H1 (cell line): ENCODE results near the gene KLF5. TPM values are rescaled to one million over a fixed set of nuclear protein-coding genes. Genes with fewer than 3 reads are reported as not detected.

Experiments used
- CTCF ChIA-PET: fragments of 300-600 bp; sonication (Branson Sonifier 250); formaldehyde crosslinking; loops from one replicate; lab custom pipeline; 2021; ENCODE audit not compliant: partially characterized antibody; lab: Charles Lee
- POLR2A ChIA-PET: fragments of 300-600 bp; sonication (Branson Sonifier 250); formaldehyde crosslinking; loops from one replicate; lab custom pipeline; 2021; ENCODE audit warnings: inconsistent platforms; ENCODE audit not compliant: partially characterized antibody; lab: Charles Lee
- DNase-seq, 2 experiments: peaks; one replicate each; pipeline versions ENCODE4 v3.0.0 to v3.0.0-alpha.2; 2010 to 2022; ENCODE audit warnings: low spot score in 2 of 2, low read depth in 1 of 2, mixed read lengths in 1 of 2
- FAIRE-seq: peaks from 2 replicates; lab custom pipeline; 2011; peaks lifted over from hg19 to GRCh38; lab: Jason Lieb, UNC
- H2AFZ ChIP-seq: 2 replicates; pipeline ENCODE4 v1.8.1; 2012; ENCODE audit warnings: low read length, inconsistent platforms
- H2AK5ac ChIP-seq: 2 replicates; pipeline ENCODE4 v1.6.1; 2013; ENCODE audit warnings: low read depth, low read length
- H2BK120ac ChIP-seq: replicated peaks from 2 replicates; pipeline ENCODE3; 2013; ENCODE audit warnings: low read depth, low read length, inconsistent platforms
- H2BK12ac ChIP-seq: 2 replicates; pipeline ENCODE4 v1.6.1; 2013; ENCODE audit warnings: low read depth, low read length
- H2BK15ac ChIP-seq: 2 replicates; pipeline ENCODE4 v1.6.1; 2013; ENCODE audit warnings: low read length
- H2BK20ac ChIP-seq: 2 replicates; pipeline ENCODE4 v1.6.1; 2013; ENCODE audit warnings: low read length
- H2BK5ac ChIP-seq: 2 replicates; pipeline ENCODE4 v1.6.1; 2013; ENCODE audit warnings: low read depth, low read length
- H3K14ac ChIP-seq: 2 replicates; pipeline ENCODE4 v1.6.1; 2013; ENCODE audit warnings: inconsistent platforms; ENCODE audit not compliant: insufficient read length
- H3K18ac ChIP-seq: 2 replicates; pipeline ENCODE4 v1.6.1; 2013; ENCODE audit warnings: low read length; ENCODE audit errors: extremely low read depth
- H3K23ac ChIP-seq: 2 replicates; pipeline ENCODE4 v1.6.1; 2013; ENCODE audit warnings: inconsistent platforms; ENCODE audit not compliant: insufficient read length
- H3K23me2 ChIP-seq: 2 replicates; pipeline ENCODE4 v1.6.1; 2013; ENCODE audit warnings: low read depth, low read length
- H3K27ac ChIP-seq: 2 replicates; pipeline ENCODE4 v1.6.1; 2011; ENCODE audit warnings: low read depth, low read length, inconsistent platforms
- H3K27me3 ChIP-seq, 4 experiments: replicated peaks in 1 of 4; 1 replicate in 1 of 4; 2 replicates in 3 of 4; pipeline versions ENCODE4 v1.6.1 to v1.8.1; 2011 to 2013; ENCODE audit warnings: low read length in 3 of 4, mild to moderate bottlenecking in 3 of 4, inconsistent platforms in 2 of 4, mixed read lengths in 2 of 4, moderate library complexity in 1 of 4; ENCODE audit not compliant: control insufficient read depth in 3 of 4, insufficient read depth in 3 of 4; ENCODE audit errors: extremely low read depth in 1 of 4
- H3K36me3 ChIP-seq, 4 experiments: 2 replicates each; pipeline versions ENCODE4 v1.6.1 to v1.8.1; 2011 to 2013; ENCODE audit warnings: mild to moderate bottlenecking in 4 of 4, low read length in 3 of 4, moderate library complexity in 2 of 4, control low read depth in 1 of 4, inconsistent platforms in 1 of 4; ENCODE audit not compliant: insufficient read depth in 4 of 4, control insufficient read depth in 2 of 4
- H3K4ac ChIP-seq: replicated peaks from 2 replicates; pipeline ENCODE3; 2013; ENCODE audit warnings: low read length, low read depth, mixed read lengths, inconsistent platforms; ENCODE audit not compliant: insufficient read length
- H3K4me1 ChIP-seq, 4 experiments: replicated peaks in 1 of 4; 1 replicate in 1 of 4; 2 replicates in 3 of 4; pipeline versions ENCODE4 v1.6.1 to v1.8.1; 2011 to 2013; ENCODE audit warnings: low read length in 3 of 4, inconsistent platforms in 2 of 4, mixed read lengths in 1 of 4; ENCODE audit not compliant: insufficient read depth in 4 of 4, control insufficient read depth in 3 of 4
- H3K4me2 ChIP-seq, 2 experiments: 2 replicates each; pipeline versions ENCODE4 v1.6.1 to v1.8.1; 2011 to 2013; ENCODE audit warnings: low read depth in 2 of 2, low read length in 2 of 2, control low read depth in 1 of 2, inconsistent platforms in 1 of 2, mild to moderate bottlenecking in 1 of 2; ENCODE audit not compliant: insufficient read depth in 1 of 2
- H3K4me3 ChIP-seq, 4 experiments: fragments of 200-600, 300-600 bp in 1 of 4; sonication (generic), shearing (Covaris generic), sonication (Bioruptor Twin) in 1 of 4; 2 replicates each; pipeline versions ENCODE4 v1.5.1 to v1.8.1; 2011 to 2016; ENCODE audit warnings: low read length in 4 of 4, low read depth in 3 of 4, control low read depth in 2 of 4, inconsistent platforms in 2 of 4, mild to moderate bottlenecking in 2 of 4, mixed read lengths in 1 of 4, moderate library complexity in 1 of 4; ENCODE audit not compliant: insufficient read depth in 2 of 4; ENCODE audit errors: extremely low read depth in 1 of 4
- H3K56ac ChIP-seq: replicated peaks from 2 replicates; pipeline ENCODE3; 2013; ENCODE audit warnings: low read depth, mild to moderate bottlenecking, mixed read lengths, low read length, inconsistent platforms; ENCODE audit not compliant: insufficient read length
- H3K79me1 ChIP-seq: 2 replicates; pipeline ENCODE4 v1.6.1; 2013; ENCODE audit warnings: low read depth, low read length, control low read depth
- H3K79me2 ChIP-seq, 2 experiments: 2 replicates each; pipeline versions ENCODE4 v1.6.1 to v1.8.1; 2012 to 2013; ENCODE audit warnings: low read length in 2 of 2, mild to moderate bottlenecking in 2 of 2, inconsistent platforms in 1 of 2; ENCODE audit not compliant: insufficient read depth in 2 of 2, control insufficient read depth in 1 of 2
- H3K9ac ChIP-seq, 4 experiments: replicated peaks in 1 of 4; 1 replicate in 1 of 4; 2 replicates in 3 of 4; pipeline versions ENCODE4 v1.6.1 to v1.8.1; 2011 to 2013; ENCODE audit warnings: low read depth in 3 of 4, low read length in 3 of 4, control low read depth in 2 of 4, mild to moderate bottlenecking in 2 of 4, moderate library complexity in 2 of 4, inconsistent platforms in 1 of 4; ENCODE audit errors: extremely low read depth in 1 of 4
- H3K9me3 ChIP-seq, 2 experiments: 2 replicates each; pipeline versions ENCODE4 v1.6.1 to v1.8.1; 2012 to 2013; ENCODE audit warnings: mild to moderate bottlenecking in 2 of 2, moderate library complexity in 2 of 2, control low read depth in 1 of 2, inconsistent platforms in 1 of 2, low read depth in 1 of 2, low read length in 1 of 2, mixed read lengths in 1 of 2; ENCODE audit not compliant: insufficient read depth in 2 of 2
- H4K20me1 ChIP-seq, 2 experiments: replicated peaks in 1 of 2; 2 replicates each; pipeline versions ENCODE3 to v1.8.1; 2011 to 2013; ENCODE audit warnings: inconsistent platforms in 2 of 2, low read length in 2 of 2, mild to moderate bottlenecking in 1 of 2; ENCODE audit not compliant: insufficient read depth in 2 of 2, control insufficient read depth in 1 of 2
- H4K5ac ChIP-seq: 2 replicates; pipeline ENCODE4 v1.6.1; 2013; ENCODE audit warnings: low read length, low read depth, mixed read lengths, inconsistent platforms; ENCODE audit not compliant: insufficient read length
- H4K8ac ChIP-seq: 2 replicates; pipeline ENCODE4 v1.8.0; 2013; ENCODE audit warnings: mild to moderate bottlenecking, moderate library complexity, low read length, inconsistent platforms; ENCODE audit not compliant: insufficient read depth; ENCODE audit errors: extremely low read depth
- H4K91ac ChIP-seq: replicated peaks from 2 replicates; pipeline ENCODE3; 2013; ENCODE audit warnings: low read length, mixed read lengths, inconsistent platforms; ENCODE audit not compliant: insufficient read length
- ASH2L ChIP-seq: fragments of 200-600, 300-600 bp; sonication (generic); IDR thresholded peaks from one replicate; pipeline ENCODE4 v1.7.1; 2017; ENCODE audit warnings: low read length
- CEBPB ChIP-seq: IDR thresholded peaks from 2 replicates; pipeline ENCODE4 v1.6.1; 2012; ENCODE audit warnings: low read depth, low read length
- FOSL1 ChIP-seq: IDR thresholded peaks from 2 replicates; pipeline ENCODE4 v1.6.1; 2011; ENCODE audit warnings: mild to moderate bottlenecking, low read depth, low read length, moderate library complexity; ENCODE audit not compliant: insufficient read depth
- HDAC2 ChIP-seq, 2 experiments: fragments of 300-600 bp in 1 of 2; sonication (generic) in 1 of 2; IDR thresholded peaks; 2 replicates each; pipeline ENCODE4 v1.6.1; 2011 to 2012; ENCODE audit warnings: low read depth in 2 of 2, low read length in 2 of 2, mild to moderate bottlenecking in 2 of 2, moderate library complexity in 2 of 2, borderline replicate concordance in 1 of 2, inconsistent platforms in 1 of 2
- JUN ChIP-seq: IDR thresholded peaks from 2 replicates; pipeline ENCODE4 v1.6.1; 2011; ENCODE audit warnings: low read depth, mild to moderate bottlenecking, improper control_type of control experiment, low read length
- MAFK ChIP-seq: IDR thresholded peaks from 2 replicates; pipeline ENCODE4 v1.6.1; 2012; ENCODE audit warnings: low read depth, mild to moderate bottlenecking, improper control_type of control experiment, low read length
- RBBP5 ChIP-seq: IDR thresholded peaks from 2 replicates; pipeline ENCODE4 v1.7.1; 2012; ENCODE audit warnings: low read depth, mild to moderate bottlenecking, inconsistent platforms, low read length, moderate library complexity, borderline replicate concordance
- SAP30 ChIP-seq: fragments of 300-600 bp; sonication (generic); IDR thresholded peaks from 2 replicates; pipeline ENCODE4 v1.7.1; 2012; ENCODE audit warnings: low read length, moderate library complexity, mild to moderate bottlenecking, inconsistent platforms; ENCODE audit not compliant: insufficient read depth, insufficient replicate concordance
- SIN3A ChIP-seq, 2 experiments: IDR thresholded peaks in 1 of 2; conservative IDR thresholded peaks in 1 of 2; 2 replicates each; pipeline ENCODE4 v1.6.1; 2011 to 2012; ENCODE audit warnings: low read length in 2 of 2, improper control_type of control experiment in 1 of 2, low read depth in 1 of 2, mild to moderate bottlenecking in 1 of 2
- TEAD4 ChIP-seq: IDR thresholded peaks from 2 replicates; pipeline ENCODE4 v1.6.1; 2012; ENCODE audit warnings: low read depth, low read length, inconsistent platforms, mixed read lengths
- WGBS, 2 experiments: shearing (Covaris generic) in 1 of 2; methylation state at CpG; one replicate each; pipeline versions ENCODE4 v1.1.6 to v1.1.7; 2013 to 2015; ENCODE audit warnings: low lambda C conversion rate in 2 of 2, mixed read lengths in 2 of 2, inconsistent platforms in 1 of 2, low coverage in 1 of 2, missing lambda C conversion rate in 1 of 2; ENCODE audit not compliant: insufficient replicate concordance in 2 of 2, insufficient coverage in 1 of 2, insufficient read length in 1 of 2; ENCODE audit errors: extremely low coverage in 1 of 2, missing lambda C conversion rate in 1 of 2; 5-methylcytosine and 5-hydroxymethylcytosine counted together
- polyA plus RNA-seq, 7 experiments: library from polyadenylated mRNA; depleted of rRNA in 3 of 7; stranded (reverse) in 5 of 7; unstranded in 2 of 7; fragments of >200 nt in 5 of 7; fragments of 200-250 nt in 2 of 7; gene quantifications; 1 replicate in 5 of 7; 2 replicates in 1 of 7; 4 replicates in 1 of 7; pipeline versions ENCODE4 v1.2.1 to v1.2.3, GENCODE V29; 2011 to 2013; ENCODE audit warnings: missing spikeins in 2 of 7, mixed read lengths in 2 of 7
- total RNA-seq: library from RNA; stranded (reverse); fragmentation: NEBNext Ultra II Directional; extraction: Animal tissue kit (Norgen Biotek cat#: 25700); gene quantifications from 2 replicates; pipeline ENCODE4 v1.2.1, GENCODE V29; 2021

The KLF5 gene
- total and polyA plus RNA-seq, 2 of the 8 experiments (the other 6 are each of a cell fraction or from before 2014, with no cell fraction given): 1.2 to 2.3 TPM

DNA sequence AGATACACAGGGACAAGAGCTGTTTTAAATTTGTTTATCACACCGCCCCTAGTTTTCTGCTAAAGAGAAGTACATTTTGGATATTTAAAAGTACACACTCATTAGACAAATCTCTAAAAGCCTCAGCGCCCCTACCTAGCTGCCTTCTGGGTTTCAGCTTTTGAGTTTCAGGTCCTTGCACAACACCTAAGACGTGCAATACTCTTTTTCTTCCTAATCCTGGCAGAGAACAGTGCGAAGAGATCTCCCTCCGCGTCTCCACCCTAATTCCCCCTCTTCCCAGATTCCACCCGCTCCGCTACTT lies 421 bp upstream of the KLF5 start:
- Histone ChIP-seq H3K4me3 (peak overlapping the region; percentile 44 to 78 (median 54)), H2BK5ac (no peak overlapping the region), H3K14ac (no peak overlapping the region), H3K36me3 (no peaks in the 10 kb centered on the region), H3K79me2 (no peaks in the 10 kb centered on the region), H3K27ac (no peak overlapping the region), H2AK5ac (no peak overlapping the region), H4K8ac (no peak overlapping the region), H2AFZ (no peak overlapping the region), H3K27me3 (peaks cover 14 to 51% (median 37%) of the 10 kb centered on the region in 4 experiments), H3K4ac (no peak overlapping the region), H3K4me1 (peaks cover 0 to 15% (median 1%) of the 10 kb centered on the region in 4 experiments; a peak in 4 of 7 replicates), H3K23ac (no peak overlapping the region), H3K9ac (peak overlapping the region in 1 of 4 experiments; percentile 59; a peak in 1 of 7 replicates), H4K5ac (no peak overlapping the region), H2BK12ac (no peak overlapping the region), H3K23me2 (peaks cover 3% of the 10 kb centered on the region), H3K79me1 (0 out of 2 replicates have a peak, but pooled peaks cover 2% of the 10 kb centered on the region), H3K56ac (no peak overlapping the region), H3K4me2 (peak overlapping the region; percentile 90 to 94), H4K91ac (no peak overlapping the region), H3K18ac (no peak overlapping the region), H2BK15ac (no peak overlapping the region), H3K9me3 (no peaks in the 10 kb centered on the region), H2BK120ac (no peak overlapping the region), H4K20me1 (peaks cover 0 to 4% of the 10 kb centered on the region in 2 experiments), H2BK20ac (no peak overlapping the region)
- FAIRE-seq: no peak
- DNase-seq: no peak
- ChIA-PET CTCF (interaction anchor here (0.9 to 2.5 kb wide), 4 partner anchors 13 to 105 kb away, joined by 3 to 17 read pairs (median 4); no protein-coding TSS in a partner anchor), POLR2A (interaction anchor here (0.9 to 1.6 kb wide), 3 partner anchors 17 to 114 kb away, joined by 3 to 7 read pairs (median 3); no protein-coding TSS in a partner anchor)
- WGBS, 2 experiments: 12% methylated on average over 7 of the region's 8 CpGs; no CpG with 5 or more reads in 1 of the 2 experiments
- TF ChIP-seq MAFK (no peak), CEBPB (peak; percentile 60; the same call in 1 of the 2 replicates), SAP30 (peak; percentile 45), ASH2L (peak; percentile 32), RBBP5 (no peak), FOSL1 (no peak), SIN3A (conservative IDR thresholded peaks at IDR 0.05 in 1 of 2, IDR thresholded peaks at IDR 0.05 in 1 of 2; ENCODE audit: low read depth in 1 of 2, low read length in 2 of 2) (0 out of 4 replicates have a peak, but pooled peaks of 1 of the 2 experiments have one; percentile 25), JUN (no peak), HDAC2 (IDR thresholded peaks at IDR 0.05; ENCODE audit: borderline replicate concordance in 1 of 2, low read depth in 2 of 2, low read length in 2 of 2) (peak in 1 of 2 experiments; percentile 53; a peak in 1 of 4 replicates), TEAD4 (0 out of 2 replicates have a peak, but pooled peaks have one; percentile 20)
